HepG2 (cell line): ENCODE data around the gene ZNF740. TPM values are rescaled to one million over a fixed set of nuclear protein-coding genes. Genes with fewer than 3 reads are reported as not detected.
A peak's percentile ranks its signal among the peaks of the same experiment; 100 is the strongest.

Experiments
- ATAC-seq: fragments of 200-7000 bp; cut with Tn5 transposase; 3 replicates; pipeline ENCODE4 v1.9.1; 2020; ENCODE audit warnings: mild to moderate bottlenecking, moderate library complexity
- BruUV-seq: library from RNA; stranded (reverse); fragments of 400-500 nt; replicated peaks from 2 replicates; lab custom pipeline; 2021; lab: Mats Ljungman, UMichigan
- CTCF ChIA-PET: fragments of 300-600 bp; formaldehyde crosslinking; extraction: SDS; loops from one replicate; lab custom pipeline; 2021; ENCODE audit warnings: low total read pairs, inconsistent platforms, low intra/inter-chr PET ratio; lab: Yijun Ruan, JAX
- POLR2A ChIA-PET: fragments of 350-600 bp; sonication (Branson Sonifier 250); formaldehyde crosslinking; loops from one replicate; lab custom pipeline; 2020; ENCODE audit warnings: antibody characterized with exemption, inconsistent platforms; lab: Yijun Ruan, JAX
- DNase-seq: peaks from one replicate; pipeline ENCODE4 v3.0.0-alpha.2; 2015; ENCODE audit warnings: low spot score
- FAIRE-seq: peaks from 3 replicates; lab custom pipeline; 2011; peaks lifted over from hg19 to GRCh38; lab: Jason Lieb, UNC
- H2AFZ ChIP-seq: one replicate; pipeline ENCODE4 v1.6.1; 2011; ENCODE audit warnings: low read length, inconsistent platforms
- H3K27ac ChIP-seq: fragments of 300-600 bp; 3 replicates; pipeline ENCODE4 v1.8.0; 2011; ENCODE audit warnings: mixed run types, mild to moderate bottlenecking, mixed read lengths, low read length, inconsistent platforms; ENCODE audit not compliant: insufficient read depth; ENCODE audit errors: extremely low read length
- H3K27me3 ChIP-seq, 2 experiments: fragments of 200-600 bp in 1 of 2; 2 replicates in 1 of 2; 3 replicates in 1 of 2; pipeline versions ENCODE4 v1.6.0 to v1.8.0; 2011; ENCODE audit warnings: low read length in 2 of 2, mild to moderate bottlenecking in 2 of 2, moderate library complexity in 2 of 2, inconsistent platforms in 1 of 2; ENCODE audit not compliant: insufficient read depth in 2 of 2, control insufficient read depth in 1 of 2
- H3K36me3 ChIP-seq, 2 experiments: fragments of 200-600 bp in 1 of 2; replicated peaks in 1 of 2; 2 replicates in 1 of 2; 3 replicates in 1 of 2; pipeline versions ENCODE4 v1.5.1 to v1.8.0; 2011; ENCODE audit warnings: low read length in 2 of 2, inconsistent platforms in 1 of 2; ENCODE audit not compliant: insufficient read depth in 2 of 2, control insufficient read depth in 1 of 2
- H3K4me1 ChIP-seq: 2 replicates; pipeline ENCODE4 v1.5.1; 2012; ENCODE audit warnings: low read length, inconsistent platforms; ENCODE audit not compliant: insufficient read depth
- H3K4me2 ChIP-seq: 2 replicates; pipeline ENCODE4 v1.6.0; 2011; ENCODE audit warnings: low read depth, low read length, inconsistent platforms
- H3K4me3 ChIP-seq, 3 experiments: fragments of 200-600 bp in 1 of 3; sonication (generic), shearing (Covaris generic) in 1 of 3; replicated peaks in 1 of 3; 2 replicates each; pipeline ENCODE4 v1.5.1; 2011 to 2016; ENCODE audit warnings: low read length in 3 of 3, inconsistent platforms in 2 of 3, low read depth in 2 of 3, mild to moderate bottlenecking in 2 of 3, control low read depth in 1 of 3, mixed read lengths in 1 of 3; ENCODE audit not compliant: insufficient read depth in 1 of 3
- H3K79me2 ChIP-seq: one replicate; pipeline ENCODE4 v1.6.1; 2011; ENCODE audit warnings: low read length, inconsistent platforms; ENCODE audit not compliant: insufficient read depth
- H3K9ac ChIP-seq: 2 replicates; pipeline ENCODE4 v1.6.0; 2011; ENCODE audit warnings: mild to moderate bottlenecking, low read depth, low read length, inconsistent platforms; ENCODE audit not compliant: insufficient read depth
- H3K9me3 ChIP-seq: 2 replicates; pipeline ENCODE4 v1.5.1; 2012; ENCODE audit warnings: mild to moderate bottlenecking, low read length
- H4K20me1 ChIP-seq: 2 replicates; pipeline ENCODE4 v1.6.0; 2011; ENCODE audit warnings: inconsistent platforms, mild to moderate bottlenecking, low read length, moderate library complexity; ENCODE audit not compliant: insufficient read depth
- HOXA5 ChIP-seq: sonication (generic); formaldehyde crosslinking; IDR thresholded peaks from 2 replicates; pipeline ENCODE4 v1.4.0; 2020; ENCODE audit warnings: missing genetic modification reagents
- KDM5B ChIP-seq: sonication (generic); formaldehyde crosslinking; IDR thresholded peaks from 2 replicates; pipeline ENCODE4 v1.4.0; 2020; ENCODE audit warnings: missing genetic modification reagents, mild to moderate bottlenecking, borderline replicate concordance
- NFRKB ChIP-seq: fragments of 450-650 bp; IDR thresholded peaks from 2 replicates; pipeline ENCODE4 v1.6.1; 2017
- NFYC ChIP-seq: IDR thresholded peaks from 2 replicates; pipeline ENCODE4 v1.6.1; 2016; ENCODE audit warnings: missing genetic modification reagents, missing compliant biosample characterization
- SMC3 ChIP-seq: IDR thresholded peaks from 2 replicates; pipeline ENCODE4 v1.6.1; 2011; ENCODE audit warnings: low read length, improper control_type of control experiment
- SOX13 ChIP-seq, 3 experiments: fragments of 450-650 bp in 1 of 3; sonication (generic) in 1 of 3; formaldehyde crosslinking in 1 of 3; IDR thresholded peaks in 2 of 3; conservative IDR thresholded peaks in 1 of 3; 2 replicates each; pipeline versions ENCODE4 v1.5.0 to v1.6.1; 2016 to 2020; ENCODE audit warnings: antibody characterized with exemption in 1 of 3, mild to moderate bottlenecking in 1 of 3, missing compliant biosample characterization in 1 of 3, missing genetic modification reagents in 1 of 3, moderate library complexity in 1 of 3
- SP4 ChIP-seq: sonication (generic); formaldehyde crosslinking; IDR thresholded peaks from 2 replicates; pipeline ENCODE4 v1.8.1; 2023; ENCODE audit warnings: mild to moderate bottlenecking, missing genetic modification reagents
- TCF7L2 ChIP-seq: IDR thresholded peaks from 2 replicates; pipeline ENCODE4 v1.6.1; 2011; ENCODE audit warnings: mild to moderate bottlenecking, low read depth, low read length, moderate library complexity
- ZFP36L1 ChIP-seq: sonication (generic); formaldehyde crosslinking; IDR thresholded peaks from 2 replicates; pipeline ENCODE4 v1.8.0; 2022; ENCODE audit warnings: mild to moderate bottlenecking, missing genetic modification reagents, moderate library complexity
- WGBS: methylation state at CpG from one replicate; pipeline ENCODE4 v1.1.6; 2017; ENCODE audit warnings: low lambda C conversion rate; 5-methylcytosine and 5-hydroxymethylcytosine counted together
- in situ Hi-C: cut with HindIII; loops from 2 replicates; pipeline ENCODE4 v1.10.0; 2017; ENCODE audit warnings: low pct_unique_long_range_greater_than_20kb; ENCODE audit not compliant: extremely low pct_ligation_motif_present
- intact Hi-C: fragments of 100-400 bp; cut with micrococcal nuclease; formaldehyde crosslinking; loops from one replicate; pipeline ENCODE4 v1.10.0; 2022; ENCODE audit not compliant: unreplicated experiment
- polyA plus RNA-seq, 8 experiments: library from polyadenylated mRNA; depleted of rRNA in 3 of 8; stranded (reverse) in 7 of 8; unstranded in 1 of 8; fragments of >200 nt; fragmentation: Illumina TruSeq in 4 of 8; extraction: Trizol in 4 of 8; gene quantifications; 2 replicates each; pipeline versions ENCODE4 v1.2.1 to v1.2.3, GENCODE V29; 2011 to 2016; ENCODE audit warnings: low read depth in 4 of 8, missing spikeins in 1 of 8, mixed read lengths in 1 of 8; ENCODE audit not compliant: insufficient read depth in 1 of 8
- total RNA-seq, 5 experiments: library from RNA; depleted of rRNA; stranded (reverse); fragments of >200 nt; fragmentation: Illumina TruSeq; extraction: Trizol; gene quantifications; 2 replicates each; pipeline ENCODE4 v1.2.3, GENCODE V29; 2016; ENCODE audit warnings: low read depth in 1 of 5
- TF ChIP-seq, protein P1 (sequence below): sonication (generic); formaldehyde crosslinking; IDR thresholded peaks from 2 replicates; pipeline ENCODE4 v1.4.0; 2020; ENCODE audit warnings: missing genetic modification reagents
- TF ChIP-seq, protein P2 (sequence below): sonication (generic); IDR thresholded peaks from 2 replicates; pipeline ENCODE4 v1.6.1; 2016; ENCODE audit warnings: low read depth, borderline replicate concordance

Gene ZNF740
- total and polyA plus RNA-seq, 2 of the 13 experiments (the other 11 are each of a cell fraction or from before 2014, with no cell fraction given) = 16.9 to 19.0 TPM

DNA sequence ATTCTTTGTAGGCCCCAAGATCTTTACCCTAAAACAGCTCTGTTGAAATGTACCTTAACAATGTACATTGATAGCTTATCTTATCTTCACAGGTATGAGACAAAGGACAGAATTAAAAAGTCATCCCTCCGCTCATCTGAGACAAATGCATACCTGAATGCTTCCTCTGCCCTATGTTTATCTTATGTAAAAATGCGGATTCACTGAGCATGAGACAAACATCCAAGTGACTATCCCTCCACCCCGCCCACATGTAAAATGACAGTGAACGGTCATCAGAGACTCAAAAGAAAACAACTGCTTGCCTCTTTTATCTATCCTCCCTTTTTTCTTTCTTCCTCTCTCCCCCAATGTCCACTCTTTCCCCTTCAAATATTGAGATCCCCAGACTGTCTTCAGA, 37.2 kb upstream of the ZNF740 start:
- Histone ChIP-seq H3K4me1 (peaks cover 23% of the 10 kb centered on the region), H3K9ac (no peak overlapping the region), H3K4me3 (no peak overlapping the region), H3K27me3 (no peaks in the 10 kb centered on the region), H3K4me2 (no peak overlapping the region), H3K36me3 (no peaks in the 10 kb centered on the region), H3K27ac (no peak overlapping the region), H3K9me3 (peaks cover 10% of the 10 kb centered on the region), H2AFZ (no peak overlapping the region), H3K79me2 (no peaks in the 10 kb centered on the region), H4K20me1 (no peaks in the 10 kb centered on the region)
- ChIA-PET POLR2A (interaction anchor here (0.7 kb wide), 1 partner anchor 64 kb away, joined by 3 read pairs; the partner anchor contains the start of gene SPRYD3), CTCF (no interaction called here)
- BruUV-seq = no TSS peak
- 15% methylated on average over 4 of the region's 4 CpGs for whole genome bisulfite sequencing
- FAIRE-seq (no peak), ATAC-seq (no peak), DNase-seq (peak; percentile 14)
- no peak for TF ChIP-seq TCF7L2
- no peak for TF ChIP-seq SOX13 (IDR thresholded peaks at IDR 0.05)
- TF ChIP-seq SOX13 (CRISPR knock-in tag; conservative IDR thresholded peaks at IDR 0.05 in 1 of 2, IDR thresholded peaks at IDR 0.05 in 1 of 2) = peak in 1 of 2 experiments; percentile 35; a peak in 1 of 4 replicates
- intact Hi-C loops = no loop called here
- in situ Hi-C loops = no loop called here

DNA sequence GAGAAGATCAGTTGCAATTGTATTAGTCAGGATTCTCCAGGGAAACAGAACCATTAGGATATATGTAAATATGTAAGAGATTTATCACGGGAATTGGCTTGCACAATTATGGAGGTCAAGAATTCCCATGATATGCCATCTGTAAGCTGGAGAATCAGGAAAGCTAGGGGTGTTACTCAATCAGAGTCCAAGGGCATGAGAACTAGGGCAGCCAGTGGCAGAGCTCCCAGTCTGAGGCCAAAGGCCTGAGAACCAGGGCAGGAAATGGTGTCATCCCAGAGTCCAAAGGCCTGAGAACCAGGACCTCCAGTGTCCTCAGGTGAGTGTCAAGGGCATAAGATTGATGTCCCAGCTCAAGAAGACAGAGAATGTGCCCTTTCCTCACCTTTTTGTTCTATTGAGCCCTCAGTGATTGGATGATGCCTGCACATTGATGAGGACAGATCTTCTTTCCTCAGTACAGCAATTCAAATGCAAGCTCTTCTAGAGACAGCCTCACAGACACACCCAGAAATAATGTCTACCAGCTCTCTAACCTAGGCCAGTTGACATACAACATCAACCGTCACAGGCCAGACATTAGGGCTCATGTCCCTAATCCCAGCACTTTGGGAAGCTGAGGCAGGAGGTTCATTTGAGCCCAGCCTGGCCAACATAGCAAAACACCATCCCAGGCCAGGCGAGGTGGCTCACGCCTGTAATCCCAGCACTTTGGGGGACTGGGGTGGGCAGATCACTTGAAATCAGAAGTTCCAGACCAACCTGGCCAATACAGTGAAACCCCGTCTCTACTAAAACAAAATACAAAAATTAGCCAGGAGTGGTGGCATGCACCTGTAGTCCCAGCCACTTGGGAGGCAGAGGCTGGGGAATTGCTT, 34.9 kb upstream of the ZNF740 start:
- Histone ChIP-seq H3K9ac (no peak overlapping the region), H3K4me1 (peaks cover 23% of the 10 kb centered on the region), H3K27me3 (no peaks in the 10 kb centered on the region), H3K27ac (no peak overlapping the region), H3K4me2 (no peak overlapping the region), H3K79me2 (no peaks in the 10 kb centered on the region), H4K20me1 (no peaks in the 10 kb centered on the region), H3K36me3 (no peaks in the 10 kb centered on the region), H3K9me3 (no peaks in the 10 kb centered on the region), H2AFZ (no peak overlapping the region), H3K4me3 (no peak overlapping the region)
- FAIRE-seq (peak; percentile 91), DNase-seq (peak; percentile 84), ATAC-seq (peak; percentile 98)
- in situ Hi-C loops = no loop called here
- ChIA-PET CTCF (no interaction called here), POLR2A (interaction anchor here (1.0 to 1.4 kb wide), 4 partner anchors 15 to 67 kb away, joined by 3 to 18 read pairs (median 10); partner anchors contain the start of genes SOAT2 and SPRYD3)
- WGBS = 34% methylated on average over 5 of the region's 5 CpGs
- BruUV-seq = no TSS peak
- intact Hi-C loops = loop anchor here (5.0 kb wide), 1 partner anchor 43 kb away; the partner anchor contains the start of gene SOAT2
- TF ChIP-seq KDM5B (no peak), NFRKB (no peak), NFYC (peak; percentile 32; the same call in 1 of the 2 replicates), HOXA5 (0 out of 2 replicates have a peak, but pooled peaks have one; percentile 24), ZFP36L1 (CRISPR knock-in tag) (no peak), SP4 (no peak), SMC3 (0 out of 2 replicates have a peak, but pooled peaks have one; percentile 9)
- TF ChIP-seq, protein P1, sequence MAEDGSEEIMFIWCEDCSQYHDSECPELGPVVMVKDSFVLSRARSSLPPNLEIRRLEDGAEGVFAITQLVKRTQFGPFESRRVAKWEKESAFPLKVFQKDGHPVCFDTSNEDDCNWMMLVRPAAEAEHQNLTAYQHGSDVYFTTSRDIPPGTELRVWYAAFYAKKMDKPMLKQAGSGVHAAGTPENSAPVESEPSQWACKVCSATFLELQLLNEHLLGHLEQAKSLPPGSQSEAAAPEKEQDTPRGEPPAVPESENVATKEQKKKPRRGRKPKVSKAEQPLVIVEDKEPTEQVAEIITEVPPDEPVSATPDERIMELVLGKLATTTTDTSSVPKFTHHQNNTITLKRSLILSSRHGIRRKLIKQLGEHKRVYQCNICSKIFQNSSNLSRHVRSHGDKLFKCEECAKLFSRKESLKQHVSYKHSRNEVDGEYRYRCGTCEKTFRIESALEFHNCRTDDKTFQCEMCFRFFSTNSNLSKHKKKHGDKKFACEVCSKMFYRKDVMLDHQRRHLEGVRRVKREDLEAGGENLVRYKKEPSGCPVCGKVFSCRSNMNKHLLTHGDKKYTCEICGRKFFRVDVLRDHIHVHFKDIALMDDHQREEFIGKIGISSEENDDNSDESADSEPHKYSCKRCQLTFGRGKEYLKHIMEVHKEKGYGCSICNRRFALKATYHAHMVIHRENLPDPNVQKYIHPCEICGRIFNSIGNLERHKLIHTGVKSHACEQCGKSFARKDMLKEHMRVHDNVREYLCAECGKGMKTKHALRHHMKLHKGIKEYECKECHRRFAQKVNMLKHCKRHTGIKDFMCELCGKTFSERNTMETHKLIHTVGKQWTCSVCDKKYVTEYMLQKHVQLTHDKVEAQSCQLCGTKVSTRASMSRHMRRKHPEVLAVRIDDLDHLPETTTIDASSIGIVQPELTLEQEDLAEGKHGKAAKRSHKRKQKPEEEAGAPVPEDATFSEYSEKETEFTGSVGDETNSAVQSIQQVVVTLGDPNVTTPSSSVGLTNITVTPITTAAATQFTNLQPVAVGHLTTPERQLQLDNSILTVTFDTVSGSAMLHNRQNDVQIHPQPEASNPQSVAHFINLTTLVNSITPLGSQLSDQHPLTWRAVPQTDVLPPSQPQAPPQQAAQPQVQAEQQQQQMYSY (CRISPR knock-in tag) = no peak
- TF ChIP-seq, protein P2, sequence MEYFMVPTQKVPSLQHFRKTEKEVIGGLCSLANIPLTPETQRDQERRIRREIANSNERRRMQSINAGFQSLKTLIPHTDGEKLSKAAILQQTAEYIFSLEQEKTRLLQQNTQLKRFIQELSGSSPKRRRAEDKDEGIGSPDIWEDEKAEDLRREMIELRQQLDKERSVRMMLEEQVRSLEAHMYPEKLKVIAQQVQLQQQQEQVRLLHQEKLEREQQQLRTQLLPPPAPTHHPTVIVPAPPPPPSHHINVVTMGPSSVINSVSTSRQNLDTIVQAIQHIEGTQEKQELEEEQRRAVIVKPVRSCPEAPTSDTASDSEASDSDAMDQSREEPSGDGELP = no peak
